Spleen (tissue), 7 donors: Measurements from ENCODE around the gene ELAVL2.

Source experiments
- CTCF ChIP-seq, 11 experiments: fragments of 200-600 bp in 7 of 11; fragments of 450-650 bp in 4 of 11; sonication (generic) in 4 of 11; IDR thresholded peaks in 8 of 11; conservative IDR thresholded peaks in 3 of 11; 1 replicate in 7 of 11; 2 replicates in 4 of 11; pipeline versions ENCODE4 v1.4.0 to v1.8.0; 2016 to 2021; ENCODE audit warnings: antibody characterized with exemption in 11 of 11, inconsistent platforms in 4 of 11, mild to moderate bottlenecking in 1 of 11
- POLR2A ChIP-seq, 3 donors: fragments of 450-650 bp; IDR thresholded peaks; one replicate each; pipeline ENCODE4 v1.5.1; 2017; ENCODE audit warnings: antibody characterized with exemption in 3 of 3, mild to moderate bottlenecking in 1 of 3
- POLR2AphosphoS5 ChIP-seq, 3 donors: sonication (generic); formaldehyde crosslinking; IDR thresholded peaks; one replicate each; pipeline ENCODE4 v1.5.1; 2017; ENCODE audit warnings: antibody characterized with exemption in 3 of 3
- donor health status: DM: no; HTN: no; CAD: no; lungs with moderate emphysema.
- donor health status: DM: no; HTN: no; CAD: no.
- donor health status: DM: no; HTN: no; CAD: no.

- no peak for TF ChIP-seq POLR2A (IDR thresholded peaks at IDR 0.05)
- no peak for TF ChIP-seq CTCF (IDR thresholded peaks at IDR 0.05 in 8 of 11, conservative IDR thresholded peaks at IDR 0.05 in 3 of 11)
- no peak for TF ChIP-seq POLR2AphosphoS5 (IDR thresholded peaks at IDR 0.05)
Observed at GRCh38 chr9:23830476-23830805, 4.4 kb upstream of the ELAVL2 start.
